GM23248 (cell line): ENCODE measurements around the gene NAT8L.

Experiments
- EZH2 ChIP-seq: fragments of 200-600 bp; sonication (generic); IDR thresholded peaks from 2 replicates; pipeline ENCODE4 v1.6.1; 2018; ENCODE audit warnings: antibody characterized with exemption, mild to moderate bottlenecking; ENCODE audit not compliant: insufficient read depth, poor library complexity, severe bottlenecking
- EZH2phosphoT487 ChIP-seq: fragments of 200-600 bp; sonication (generic); IDR thresholded peaks from 2 replicates; pipeline ENCODE4 v1.6.1; 2018; ENCODE audit warnings: antibody characterized with exemption, moderate library complexity, mild to moderate bottlenecking, low read depth; ENCODE audit not compliant: insufficient read depth

GRCh38 chr4:2077537-2078460, 18.7 kb downstream of the NAT8L start:
- no peak for TF ChIP-seq EZH2phosphoT487
- no peak for TF ChIP-seq EZH2
